ENCODE measurements around the gene STK38L. TPM values are rescaled to one million over a fixed set of nuclear protein-coding genes. Genes with fewer than 3 reads are reported as not detected.

STK38L gene
- total and polyA plus RNA-seq, 9 of the 15 experiments (the other 6 are each of a cell fraction or from before 2014, with no cell fraction given): 2.6 to 10.7 (median 6.9) TPM

DNA sequence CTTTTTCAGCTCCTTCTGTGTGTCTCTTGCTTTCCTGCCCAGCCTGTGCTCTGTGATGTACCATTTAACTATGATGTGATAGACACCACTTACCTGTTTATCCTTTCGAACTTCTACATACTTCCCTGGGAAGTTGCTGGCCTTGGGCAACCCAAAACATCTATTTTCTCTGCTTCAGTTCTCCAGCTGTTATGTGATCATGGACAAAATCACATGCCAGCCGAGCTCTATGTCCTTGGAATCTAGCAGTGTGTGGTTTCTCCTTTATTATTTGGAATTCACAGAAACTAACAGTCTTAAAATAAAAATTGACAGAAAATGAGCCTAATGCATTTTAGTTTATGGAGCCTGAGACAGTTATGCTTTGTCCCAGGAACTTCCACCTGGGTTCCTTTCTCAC, 111.4 kb downstream of the STK38L start:
- H4K20me1 ChIP-seq (replicated peaks; ENCODE audit: control insufficient read depth, insufficient read depth, low read length): no peaks in the 10 kb centered on the region
- ChIA-PET POLR2A (interaction anchor here (0.6 kb wide), 1 partner anchor 9 kb away, joined by 3 read pairs; no protein-coding TSS in a partner anchor), CTCF (ENCODE audit: low intra/inter-chr PET ratio) (no interaction called here)
- no TSS peak for BruUV-seq (replicated peaks)
- H3K9me3 ChIP-seq (replicated peaks; ENCODE audit: control insufficient read depth, insufficient read depth, low read depth, low read length): no peaks in the 10 kb centered on the region
- H3K79me2 ChIP-seq (ENCODE audit: control insufficient read depth, insufficient read depth, low read length): no peaks in the 10 kb centered on the region
- H3K4me3 ChIP-seq: no peak overlapping the region
- ATAC-seq: no peak
- intact Hi-C loops (cut with micrococcal nuclease): no loop called here
- no peaks in the 10 kb centered on the region for H3K4me1 ChIP-seq (replicated peaks in 1 of 2; ENCODE audit: control insufficient read depth in 2 of 2, insufficient read depth in 2 of 2, low read length in 2 of 2)
- peaks cover 0 to 5% of the 10 kb centered on the region in 2 experiments; a peak in 1 of 5 replicates for H3K27me3 ChIP-seq (ENCODE audit: control insufficient read depth in 2 of 2, insufficient read depth in 2 of 2, low read length in 2 of 2)
- no peaks in the 10 kb centered on the region for H3K36me3 ChIP-seq (ENCODE audit: control insufficient read depth, insufficient read depth, low read length)
- H3K27ac ChIP-seq (ENCODE audit: extremely low read depth, low read depth, low read length): no peak overlapping the region
- H3K9me1 ChIP-seq (ENCODE audit: control insufficient read depth, insufficient read depth, low read length): no peaks in the 10 kb centered on the region
- TF ChIP-seq TFAM (CRISPR knock-in tag; conservative IDR thresholded peaks at IDR 0.05): no peak
- TF ChIP-seq, protein P1, sequence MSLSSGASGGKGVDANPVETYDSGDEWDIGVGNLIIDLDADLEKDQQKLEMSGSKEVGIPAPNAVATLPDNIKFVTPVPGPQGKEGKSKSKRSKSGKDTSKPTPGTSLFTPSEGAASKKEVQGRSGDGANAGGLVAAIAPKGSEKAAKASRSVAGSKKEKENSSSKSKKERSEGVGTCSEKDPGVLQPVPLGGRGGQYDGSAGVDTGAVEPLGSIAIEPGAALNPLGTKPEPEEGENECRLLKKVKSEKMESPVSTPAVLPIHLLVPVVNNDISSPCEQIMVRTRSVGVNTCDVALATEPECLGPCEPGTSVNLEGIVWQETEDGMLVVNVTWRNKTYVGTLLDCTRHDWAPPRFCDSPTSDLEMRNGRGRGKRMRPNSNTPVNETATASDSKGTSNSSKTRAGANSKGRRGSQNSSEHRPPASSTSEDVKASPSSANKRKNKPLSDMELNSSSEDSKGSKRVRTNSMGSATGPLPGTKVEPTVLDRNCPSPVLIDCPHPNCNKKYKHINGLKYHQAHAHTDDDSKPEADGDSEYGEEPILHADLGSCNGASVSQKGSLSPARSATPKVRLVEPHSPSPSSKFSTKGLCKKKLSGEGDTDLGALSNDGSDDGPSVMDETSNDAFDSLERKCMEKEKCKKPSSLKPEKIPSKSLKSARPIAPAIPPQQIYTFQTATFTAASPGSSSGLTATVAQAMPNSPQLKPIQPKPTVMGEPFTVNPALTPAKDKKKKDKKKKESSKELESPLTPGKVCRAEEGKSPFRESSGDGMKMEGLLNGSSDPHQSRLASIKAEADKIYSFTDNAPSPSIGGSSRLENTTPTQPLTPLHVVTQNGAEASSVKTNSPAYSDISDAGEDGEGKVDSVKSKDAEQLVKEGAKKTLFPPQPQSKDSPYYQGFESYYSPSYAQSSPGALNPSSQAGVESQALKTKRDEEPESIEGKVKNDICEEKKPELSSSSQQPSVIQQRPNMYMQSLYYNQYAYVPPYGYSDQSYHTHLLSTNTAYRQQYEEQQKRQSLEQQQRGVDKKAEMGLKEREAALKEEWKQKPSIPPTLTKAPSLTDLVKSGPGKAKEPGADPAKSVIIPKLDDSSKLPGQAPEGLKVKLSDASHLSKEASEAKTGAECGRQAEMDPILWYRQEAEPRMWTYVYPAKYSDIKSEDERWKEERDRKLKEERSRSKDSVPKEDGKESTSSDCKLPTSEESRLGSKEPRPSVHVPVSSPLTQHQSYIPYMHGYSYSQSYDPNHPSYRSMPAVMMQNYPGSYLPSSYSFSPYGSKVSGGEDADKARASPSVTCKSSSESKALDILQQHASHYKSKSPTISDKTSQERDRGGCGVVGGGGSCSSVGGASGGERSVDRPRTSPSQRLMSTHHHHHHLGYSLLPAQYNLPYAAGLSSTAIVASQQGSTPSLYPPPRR (CRISPR knock-in tag; IDR thresholded peaks at IDR 0.05; ENCODE audit: borderline replicate concordance): no peak
- TF ChIP-seq ZNF23 (CRISPR knock-in tag; IDR thresholded peaks at IDR 0.05): no peak
- TF ChIP-seq ZNF212 (CRISPR knock-in tag; IDR thresholded peaks at IDR 0.05): no peak
- TF ChIP-seq, protein P2, sequence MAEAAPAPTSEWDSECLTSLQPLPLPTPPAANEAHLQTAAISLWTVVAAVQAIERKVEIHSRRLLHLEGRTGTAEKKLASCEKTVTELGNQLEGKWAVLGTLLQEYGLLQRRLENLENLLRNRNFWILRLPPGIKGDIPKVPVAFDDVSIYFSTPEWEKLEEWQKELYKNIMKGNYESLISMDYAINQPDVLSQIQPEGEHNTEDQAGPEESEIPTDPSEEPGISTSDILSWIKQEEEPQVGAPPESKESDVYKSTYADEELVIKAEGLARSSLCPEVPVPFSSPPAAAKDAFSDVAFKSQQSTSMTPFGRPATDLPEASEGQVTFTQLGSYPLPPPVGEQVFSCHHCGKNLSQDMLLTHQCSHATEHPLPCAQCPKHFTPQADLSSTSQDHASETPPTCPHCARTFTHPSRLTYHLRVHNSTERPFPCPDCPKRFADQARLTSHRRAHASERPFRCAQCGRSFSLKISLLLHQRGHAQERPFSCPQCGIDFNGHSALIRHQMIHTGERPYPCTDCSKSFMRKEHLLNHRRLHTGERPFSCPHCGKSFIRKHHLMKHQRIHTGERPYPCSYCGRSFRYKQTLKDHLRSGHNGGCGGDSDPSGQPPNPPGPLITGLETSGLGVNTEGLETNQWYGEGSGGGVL (CRISPR knock-in tag; IDR thresholded peaks at IDR 0.05): no peak
- TF ChIP-seq PCBP1 (IDR thresholded peaks at IDR 0.05; ENCODE audit: low read depth, low read length, poor library complexity, severe bottlenecking): no peak
- no peak for TF ChIP-seq IRF2 (CRISPR knock-in tag; IDR thresholded peaks at IDR 0.05)
- TF ChIP-seq NFXL1 (CRISPR knock-in tag; IDR thresholded peaks at IDR 0.05): no peak
- TF ChIP-seq, protein P3, sequence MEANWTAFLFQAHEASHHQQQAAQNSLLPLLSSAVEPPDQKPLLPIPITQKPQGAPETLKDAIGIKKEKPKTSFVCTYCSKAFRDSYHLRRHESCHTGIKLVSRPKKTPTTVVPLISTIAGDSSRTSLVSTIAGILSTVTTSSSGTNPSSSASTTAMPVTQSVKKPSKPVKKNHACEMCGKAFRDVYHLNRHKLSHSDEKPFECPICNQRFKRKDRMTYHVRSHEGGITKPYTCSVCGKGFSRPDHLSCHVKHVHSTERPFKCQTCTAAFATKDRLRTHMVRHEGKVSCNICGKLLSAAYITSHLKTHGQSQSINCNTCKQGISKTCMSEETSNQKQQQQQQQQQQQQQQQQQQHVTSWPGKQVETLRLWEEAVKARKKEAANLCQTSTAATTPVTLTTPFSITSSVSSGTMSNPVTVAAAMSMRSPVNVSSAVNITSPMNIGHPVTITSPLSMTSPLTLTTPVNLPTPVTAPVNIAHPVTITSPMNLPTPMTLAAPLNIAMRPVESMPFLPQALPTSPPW (CRISPR knock-in tag; IDR thresholded peaks at IDR 0.05): no peak
- no peak for TF ChIP-seq HLTF (IDR thresholded peaks at IDR 0.05)
- TF ChIP-seq ARID3B (CRISPR knock-in tag; IDR thresholded peaks at IDR 0.05; ENCODE audit: borderline replicate concordance): no peak
- 5% methylated on average over 2 of the region's 2 CpGs for WGBS (ENCODE audit: insufficient coverage, low coverage, missing lambda C conversion rate)
- H2AFZ ChIP-seq (ENCODE audit: low read depth, low read length): no peak overlapping the region
- in situ Hi-C loops (cut with MboI): no loop called here
- no peak for DNase-seq (ENCODE audit: extremely low read depth in 1 of 4, low spot score in 3 of 4)
- H3K4me2 ChIP-seq (ENCODE audit: insufficient read depth, low read length): no peak overlapping the region
- no peak overlapping the region for H3K9ac ChIP-seq (ENCODE audit: insufficient read depth in 1 of 2, low read depth in 2 of 2, low read length in 2 of 2)
- no peak for FAIRE-seq

Measured in K562 (cell line).